GM18508 (cell line): Measurements from ENCODE around the gene NUFIP2.
"Not testable (repeated sequence)": the region's sequence is repeated elsewhere in the genome, so short reads cannot be mapped to it uniquely, and the experiment has no call there.

ENCODE experiments used
- ATAC-seq: cut with Tn5 transposase; IDR thresholded peaks from one replicate; pipeline ENCODE4 v1.9.1; 2021; ENCODE audit warnings: moderate number of reproducible peaks; ENCODE audit not compliant: insufficient read depth, unreplicated experiment

NUFIP2 gene

GRCh38 chr17:29293890-29294579 is at the start of gene NUFIP2:
NUFIP2 (minus strand) TSS chr17:29294148; CDS start chr17:29294059, 89 bp downstream.
- ATAC-seq = peak; percentile 76

GRCh38 chr17:29342158-29342765 is 48.3 kb upstream of the NUFIP2 start:
- no peak for ATAC-seq

GRCh38 chr17:29341726-29342125 is 47.8 kb upstream of the NUFIP2 start:
- no peak for ATAC-seq

GRCh38 chr17:29339016-29339415 is 45.1 kb upstream of the NUFIP2 start:
- ATAC-seq = not testable (repeated sequence)

- ATAC-seq = no peak
Observed at GRCh38 chr17:29331708-29332085, 37.7 kb upstream of the NUFIP2 start.

- ATAC-seq = no peak
Observed at GRCh38 chr17:29331075-29331707, 37.2 kb upstream of the NUFIP2 start.

- no peak for ATAC-seq
Observed at GRCh38 chr17:29327412-29327811, 33.5 kb upstream of the NUFIP2 start.

- no peak for ATAC-seq
Observed at GRCh38 chr17:29326023-29326813, 32.3 kb upstream of the NUFIP2 start.

GRCh38 chr17:29322363-29322762 is 28.4 kb upstream of the NUFIP2 start:
- ATAC-seq = no peak

- ATAC-seq = no peak
Observed at GRCh38 chr17:29303386-29303785, 9.4 kb upstream of the NUFIP2 start.

- no peak for ATAC-seq
Observed at GRCh38 chr17:29299031-29299430, 5.1 kb upstream of the NUFIP2 start.

GRCh38 chr17:29295420-29295819 is 1.5 kb upstream of the NUFIP2 start:
- no peak for ATAC-seq

GRCh38 chr17:29294580-29294900 is 592 bp upstream of the NUFIP2 start:
- ATAC-seq = peak; percentile 6

- ATAC-seq = no peak
Observed at GRCh38 chr17:29292992-29293889, 707 bp downstream of the NUFIP2 start.

- no peak for ATAC-seq
Observed at GRCh38 chr17:29292071-29292991, 1.6 kb downstream of the NUFIP2 start.

GRCh38 chr17:29291163-29291752 is 2.7 kb downstream of the NUFIP2 start:
- no peak for ATAC-seq

GRCh38 chr17:29289852-29290251 is 4.1 kb downstream of the NUFIP2 start:
- no peak for ATAC-seq

- ATAC-seq = no peak
Observed at GRCh38 chr17:29283961-29284360, 10.0 kb downstream of the NUFIP2 start.

- no peak for ATAC-seq
Observed at GRCh38 chr17:29283496-29283895, 10.5 kb downstream of the NUFIP2 start.
